ENCODE data around the gene RNASEH2A. TPM values are rescaled to one million over a fixed set of nuclear protein-coding genes. Genes with fewer than 3 reads are reported as not detected.
"Not testable (repeated sequence)": the region's sequence is repeated elsewhere in the genome, so short reads cannot be mapped to it uniquely, and the experiment has no call there.

RNASEH2A gene
- total RNA-seq, 4 donors from 2014 or later, result 12.3 to 15.4 (median 14.0) TPM

DNA sequence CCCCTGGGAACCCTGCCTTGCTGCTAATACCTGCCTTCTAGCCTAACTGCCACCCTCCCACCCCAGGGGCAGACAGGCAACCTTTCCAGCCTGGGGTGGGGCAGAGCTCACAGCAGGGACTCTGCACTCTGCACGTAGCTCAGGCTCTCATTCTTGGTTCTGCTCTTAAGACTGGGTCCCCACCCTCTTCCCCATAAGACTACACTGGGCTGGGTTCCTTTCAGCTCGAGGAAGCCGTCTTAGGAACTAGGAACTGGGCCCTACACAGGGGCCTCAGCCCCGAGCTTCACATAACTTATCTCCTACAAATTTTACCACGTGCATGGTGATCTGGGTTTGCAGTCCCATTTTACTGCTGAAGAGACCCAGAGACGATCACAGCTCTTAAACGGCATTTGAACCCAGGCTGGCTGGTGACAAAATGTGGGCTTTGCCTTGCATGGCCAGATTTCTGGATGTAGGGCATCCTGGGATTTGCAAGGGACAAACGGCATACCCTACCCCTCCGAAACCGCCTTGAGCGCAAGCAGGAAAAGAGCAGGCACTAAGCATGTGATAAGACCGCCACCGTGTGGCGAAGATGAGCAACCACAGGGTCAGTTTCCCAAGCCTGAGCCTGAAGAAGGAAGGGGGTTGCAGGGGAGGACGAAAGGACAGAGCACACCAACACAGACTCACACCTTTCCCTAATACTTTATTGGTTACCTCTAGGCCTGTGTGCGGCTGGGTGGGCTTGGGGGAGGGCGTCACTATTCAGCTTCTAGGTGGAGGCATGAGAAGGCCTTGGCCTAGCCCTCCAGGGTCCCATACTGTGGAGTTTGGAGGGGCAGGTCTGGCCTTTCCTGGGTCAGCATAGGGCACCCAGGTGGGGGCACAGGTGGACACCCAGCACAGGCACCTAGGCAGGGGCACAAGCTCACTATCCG, 10.0 kb upstream of the RNASEH2A start:
- peak in 1 of 2 donors; percentile 87 for DNase-seq (ENCODE audit: low spot score in 2 of 2)
- 9% methylated on average over 17 of the region's 18 CpGs for whole genome bisulfite sequencing
- H3K27ac ChIP-seq, result peak overlapping the region; percentile 70
- TF ChIP-seq CTCF (IDR thresholded peaks at IDR 0.05), result peak; percentile 88 to 95
- no peak for TF ChIP-seq POLR2A (IDR thresholded peaks at IDR 0.05)
- peak in 1 of 3 donors; percentile 80 for TF ChIP-seq POLR2AphosphoS5 (IDR thresholded peaks at IDR 0.05)
- TF ChIP-seq EP300 (IDR thresholded peaks at IDR 0.05), result no peak
- H3K9me3 ChIP-seq, result no peaks in the 10 kb centered on the region
- no peaks in the 10 kb centered on the region for H3K27me3 ChIP-seq
- peaks cover 24% of the 10 kb centered on the region for H3K36me3 ChIP-seq
- H3K4me1 ChIP-seq, result peaks cover 46% of the 10 kb centered on the region
- H3K4me3 ChIP-seq, result peak overlapping the region; percentile 13

DNA sequence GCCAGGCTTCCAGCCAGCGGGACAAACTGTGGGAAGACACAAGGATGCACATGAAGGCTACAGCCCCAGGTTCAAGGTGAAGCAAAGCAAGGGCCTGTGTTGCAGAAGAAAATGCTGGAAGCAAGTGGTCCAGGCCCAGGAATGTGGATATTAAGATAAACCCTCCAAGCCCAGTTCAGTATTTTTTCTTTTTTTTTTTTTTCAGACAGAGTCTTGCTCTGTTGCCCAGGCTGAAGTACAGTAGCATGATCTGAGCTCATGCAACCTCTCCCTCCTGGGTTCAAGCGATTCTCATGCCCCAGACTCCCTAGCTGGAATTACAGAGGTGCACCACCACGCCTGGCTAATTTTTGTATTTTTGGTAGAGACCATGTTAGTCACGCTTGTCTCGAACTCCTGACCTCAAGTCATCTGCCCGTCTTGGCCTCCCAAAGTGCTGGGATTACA, 9.2 kb upstream of the RNASEH2A start:
- no peak overlapping the region for H3K4me3 ChIP-seq
- 90% methylated on average over 6 of the region's 6 CpGs for WGBS
- H3K4me1 ChIP-seq, result peaks cover 51% of the 10 kb centered on the region
- TF ChIP-seq EP300 (IDR thresholded peaks at IDR 0.05) (no peak), POLR2A (IDR thresholded peaks at IDR 0.05) (no peak), CTCF (IDR thresholded peaks at IDR 0.05) (no peak), POLR2AphosphoS5 (IDR thresholded peaks at IDR 0.05) (no peak)
- DNase-seq (ENCODE audit: low spot score in 2 of 2), result no peak
- no peaks in the 10 kb centered on the region for H3K9me3 ChIP-seq
- H3K27ac ChIP-seq, result no peak overlapping the region
- H3K36me3 ChIP-seq, result peaks cover 24% of the 10 kb centered on the region
- no peaks in the 10 kb centered on the region for H3K27me3 ChIP-seq

DNA sequence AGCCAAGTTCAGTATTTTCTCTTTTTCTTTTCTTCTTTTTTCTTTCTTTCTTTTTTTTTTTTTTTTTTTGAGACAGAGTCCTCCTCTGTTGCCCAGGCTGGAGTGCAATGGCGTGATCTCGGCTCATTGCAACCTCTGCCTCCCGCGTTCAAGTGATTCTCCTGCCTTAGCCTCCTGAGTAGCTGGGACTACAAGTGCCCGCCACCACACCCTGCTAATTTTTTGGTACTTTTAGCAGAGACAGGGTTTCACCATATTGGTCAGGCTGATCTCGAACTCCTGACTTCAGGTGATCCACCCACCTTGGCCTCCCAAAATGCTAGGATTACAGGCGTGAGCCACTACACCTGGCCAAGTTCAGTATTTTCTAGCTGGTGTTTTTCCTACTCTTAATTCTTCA, 8.8 kb upstream of the RNASEH2A start:
- not testable (repeated sequence) for H3K4me3 ChIP-seq; H3K9me3 ChIP-seq; DNase-seq (ENCODE audit: low spot score in 2 of 2); H3K27ac ChIP-seq; H3K27me3 ChIP-seq
- peaks cover 55% of the 10 kb centered on the region for H3K4me1 ChIP-seq
- 97% methylated on average over 7 of the region's 7 CpGs for WGBS
- H3K36me3 ChIP-seq, result peaks cover 24% of the 10 kb centered on the region

GRCh38 chr19:12799742-12800465, 6.5 kb upstream of the RNASEH2A start:
- 92% methylated on average over 7 of the region's 18 CpGs for WGBS

GRCh38 chr19:12800466-12800770, 6.0 kb upstream of the RNASEH2A start:
- Histone ChIP-seq H3K4me1 (peaks cover 38% of the 10 kb centered on the region), H3K27ac (peak overlapping the region; percentile 58), H3K4me3 (peak overlapping the region; percentile 80), H3K27me3 (no peaks in the 10 kb centered on the region), H3K36me3 (peaks cover 24% of the 10 kb centered on the region), H3K9me3 (no peaks in the 10 kb centered on the region)
- TF ChIP-seq EP300 (IDR thresholded peaks at IDR 0.05) (no peak), POLR2A (IDR thresholded peaks at IDR 0.05) (no peak), POLR2AphosphoS5 (IDR thresholded peaks at IDR 0.05) (no peak), CTCF (IDR thresholded peaks at IDR 0.05) (no peak)
- no peak for DNase-seq (ENCODE audit: low spot score in 2 of 2)
- 67% methylated on average over 1 of the region's 1 CpG for WGBS

More at GRCh38 chr19:12799742-12800465, 6.5 kb upstream of the RNASEH2A start:
- Histone ChIP-seq H3K27me3 (no peaks in the 10 kb centered on the region), H3K36me3 (peaks cover 24% of the 10 kb centered on the region), H3K27ac (no peak overlapping the region), H3K9me3 (no peaks in the 10 kb centered on the region), H3K4me1 (peaks cover 43% of the 10 kb centered on the region), H3K4me3 (peak overlapping the region; percentile 80)
- TF ChIP-seq POLR2AphosphoS5 (IDR thresholded peaks at IDR 0.05) (no peak), EP300 (IDR thresholded peaks at IDR 0.05) (no peak), CTCF (IDR thresholded peaks at IDR 0.05) (no peak), POLR2A (IDR thresholded peaks at IDR 0.05) (no peak)
- no peak for DNase-seq (ENCODE audit: low spot score in 2 of 2)
